Lower leg skin (tissue), 3 donors: Measurements from ENCODE around the gene ZFP62.

ENCODE experiments used
- CTCF ChIP-seq, 3 donors: fragments of 450-650 bp; IDR thresholded peaks; one replicate each; pipeline ENCODE4 v1.5.1; 2016; ENCODE audit warnings: antibody characterized with exemption in 3 of 3, mild to moderate bottlenecking in 3 of 3, moderate library complexity in 2 of 3
- POLR2A ChIP-seq, 2 donors: fragments of 450-650 bp; IDR thresholded peaks; one replicate each; pipeline ENCODE4 v1.6.1; 2016 to 2017; ENCODE audit warnings: antibody characterized with exemption in 2 of 2, mild to moderate bottlenecking in 1 of 2, moderate library complexity in 1 of 2

- TF ChIP-seq CTCF (IDR thresholded peaks at IDR 0.05): no peak
- no peak for TF ChIP-seq POLR2A (IDR thresholded peaks at IDR 0.05)
These were observed 10.5 kb downstream of the ZFP62 start for GRCh38 chr5:180850434-180851078.
